GM18861 (cell line): ENCODE results near the gene PDCD6IP.
"Not testable (repeated sequence)": the region's sequence is repeated elsewhere in the genome, so short reads cannot be mapped to it uniquely, and the experiment has no call there.

Experiments
- ATAC-seq: cut with Tn5 transposase; IDR thresholded peaks from one replicate; pipeline ENCODE4 v1.9.1; 2021; ENCODE audit not compliant: unreplicated experiment

PDCD6IP gene

DNA sequence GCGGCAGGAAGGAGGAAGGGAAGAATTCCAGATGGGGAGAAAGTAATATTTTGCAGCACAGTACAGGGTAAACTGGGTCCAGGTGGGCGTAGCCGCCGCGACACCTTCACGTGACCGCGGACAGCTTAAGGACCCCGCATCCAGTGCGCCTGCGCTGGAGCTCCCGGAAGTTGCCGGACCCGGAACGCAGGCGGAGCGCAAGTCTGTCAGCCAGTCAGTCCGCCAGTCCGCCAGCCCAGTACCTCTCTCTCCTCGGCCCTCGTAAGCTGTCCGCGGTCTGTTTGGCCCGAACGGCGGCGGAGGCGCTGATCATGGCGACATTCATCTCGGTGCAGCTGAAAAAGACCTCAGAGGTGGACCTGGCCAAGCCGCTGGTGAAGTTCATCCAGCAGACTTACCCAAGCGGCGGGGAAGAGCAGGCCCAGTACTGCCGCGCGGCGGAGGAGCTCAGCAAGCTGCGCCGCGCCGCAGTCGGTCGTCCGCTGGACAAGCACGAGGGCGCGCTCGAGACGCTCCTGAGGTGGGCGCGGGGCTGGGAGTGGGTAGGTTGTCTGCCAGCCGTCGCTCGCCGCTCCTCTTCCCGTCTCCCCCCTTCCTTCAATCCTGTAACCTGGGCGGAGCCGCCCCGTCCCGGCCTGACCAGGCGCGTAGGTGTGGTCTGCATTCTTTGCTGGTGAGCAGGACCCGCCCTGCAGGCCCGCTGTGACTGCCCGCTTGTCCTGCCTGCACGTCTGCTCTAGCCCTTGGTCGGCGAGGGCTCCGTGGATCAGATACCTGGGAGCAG, at the start of gene PDCD6IP:
PDCD6IP (plus strand) TSS at position 213 of the 784 bp plus-strand sequence; CDS start at position 312, 99 bp downstream.
- ATAC-seq, result peak; percentile 78

DNA sequence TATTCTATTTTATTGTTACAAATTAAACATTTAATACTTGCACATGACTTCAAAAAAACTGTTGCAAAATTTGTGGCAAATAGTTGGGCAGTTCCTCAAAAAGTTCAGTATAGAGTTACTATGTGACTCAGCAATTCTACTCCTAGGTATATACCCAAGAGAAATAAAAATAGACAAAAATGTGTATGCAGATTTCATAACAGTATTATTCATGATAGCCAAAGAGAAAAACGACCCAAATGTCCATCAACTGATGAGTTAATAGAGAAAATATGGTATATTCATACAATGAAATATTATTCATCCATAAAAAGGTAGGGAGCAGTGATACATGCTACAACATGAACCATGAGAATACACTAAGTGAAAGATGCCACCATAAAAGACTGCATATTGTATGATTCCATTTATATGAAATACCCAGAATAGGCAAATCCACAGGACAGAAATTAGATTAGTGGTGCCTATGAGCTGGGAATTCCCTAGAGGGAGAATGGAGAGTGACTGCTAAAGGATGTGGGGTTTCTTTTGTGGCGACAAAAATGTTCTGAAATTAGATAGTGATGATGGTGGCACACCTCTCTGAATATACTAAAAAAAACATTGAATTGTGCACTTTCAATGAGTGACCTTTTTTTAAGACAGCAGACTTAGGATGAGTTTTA, 48.8 kb upstream of the PDCD6IP start:
- no peak for ATAC-seq

DNA sequence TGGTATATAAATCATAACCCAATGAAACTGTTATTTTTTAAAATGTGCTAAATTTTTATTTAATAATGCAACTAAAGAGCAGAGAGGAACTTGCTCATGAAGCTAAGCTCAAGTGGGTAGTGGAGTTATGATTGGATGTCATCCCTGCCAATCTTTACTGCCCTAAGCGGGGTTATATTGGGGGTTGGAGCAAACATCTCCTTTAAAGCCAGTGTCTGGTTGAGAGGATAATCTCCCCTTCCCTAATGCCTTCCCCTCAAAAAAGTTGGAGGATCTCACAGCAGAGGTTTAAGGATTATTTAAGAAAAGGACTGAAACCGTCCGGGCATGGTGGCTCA, 48.2 kb upstream of the PDCD6IP start:
- ATAC-seq, result no peak

GRCh38 chr3:33751336-33751735, 47.1 kb upstream of the PDCD6IP start:
- no peak for ATAC-seq

DNA sequence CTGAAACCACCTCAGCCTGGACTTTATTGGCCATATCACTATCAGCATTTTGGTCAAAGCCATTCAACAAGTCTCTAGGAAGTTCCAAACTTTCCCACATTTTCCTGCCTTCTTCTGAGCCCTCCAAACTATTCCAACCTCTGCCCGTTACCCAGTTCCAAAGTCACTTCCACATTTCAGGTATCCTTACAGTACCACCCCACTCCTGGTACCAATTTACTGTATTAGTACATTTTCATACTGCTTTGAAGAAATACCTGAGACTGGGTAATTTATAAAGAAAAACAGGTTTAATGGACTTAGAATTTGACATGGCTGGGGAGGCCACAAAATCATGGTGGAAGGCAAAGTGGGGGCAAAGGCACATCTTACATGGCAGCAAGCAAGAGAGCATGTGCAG, 44.0 kb upstream of the PDCD6IP start:
- ATAC-seq, result not testable (repeated sequence)

- no peak for ATAC-seq
These were observed 40.1 kb upstream of the PDCD6IP start for GRCh38 chr3:33758281-33758680.

DNA sequence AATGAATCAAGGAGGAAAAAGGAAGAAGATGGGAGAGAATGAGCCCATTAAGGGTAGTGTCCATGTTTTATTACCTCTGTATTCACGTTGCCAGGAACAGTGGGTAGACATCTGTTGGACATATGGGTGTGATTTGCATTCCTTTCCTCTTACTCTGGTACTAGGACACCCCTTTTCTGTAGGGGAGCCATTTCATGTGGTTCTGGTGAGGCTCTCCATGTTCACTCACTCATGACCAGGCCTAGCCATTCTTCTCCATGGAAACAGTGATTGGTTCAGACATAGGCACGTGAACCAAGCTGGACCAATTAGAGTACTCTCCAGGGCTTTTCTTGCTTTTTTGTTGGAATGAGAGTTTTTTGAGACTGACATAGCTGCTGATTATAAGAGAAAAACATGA, 39.6 kb upstream of the PDCD6IP start:
- no peak for ATAC-seq

- no peak for ATAC-seq
These were observed 29.7 kb upstream of the PDCD6IP start for GRCh38 chr3:33768578-33769330.

DNA sequence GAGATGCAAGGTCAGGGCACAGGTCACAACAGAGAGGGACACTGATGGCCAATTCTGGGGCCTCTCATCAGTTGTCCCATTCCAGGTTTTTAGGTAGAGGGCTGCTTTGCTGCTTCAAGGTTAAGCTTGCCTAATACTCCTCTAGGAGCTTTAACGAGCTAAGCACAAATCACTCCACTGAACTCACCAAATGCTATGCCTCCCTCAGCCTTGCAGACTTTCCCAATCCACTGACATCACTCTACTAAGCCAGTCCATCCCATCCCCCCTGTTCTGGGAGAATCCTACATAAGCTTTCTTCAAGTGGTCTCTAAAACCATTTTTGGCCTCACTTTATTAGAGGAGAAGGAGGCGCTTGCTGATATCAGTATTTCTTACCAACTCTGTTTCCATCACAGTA, 24.8 kb upstream of the PDCD6IP start:
- ATAC-seq, result no peak

DNA sequence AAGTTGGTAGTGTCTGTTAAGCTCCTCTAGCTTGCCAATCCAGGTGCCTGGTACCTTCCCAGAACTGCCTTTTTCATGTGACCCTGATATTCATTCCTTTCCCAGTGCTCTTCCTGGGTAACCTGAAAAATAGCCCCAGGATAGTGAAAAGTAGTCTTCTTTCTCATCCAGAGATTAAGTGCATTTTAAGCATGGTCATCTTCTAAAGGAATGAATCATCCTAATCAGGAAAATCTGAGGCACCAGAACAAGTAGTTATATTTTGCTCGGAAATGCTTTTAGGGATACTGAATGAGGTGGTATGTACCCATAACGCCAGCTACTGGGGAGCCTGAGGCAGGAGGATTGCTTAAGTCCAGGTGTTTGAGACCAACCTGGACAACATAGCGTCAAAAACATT, 23.1 kb upstream of the PDCD6IP start:
- no peak for ATAC-seq

- ATAC-seq, result no peak
These were observed 20.4 kb upstream of the PDCD6IP start for GRCh38 chr3:33777996-33778395.

DNA sequence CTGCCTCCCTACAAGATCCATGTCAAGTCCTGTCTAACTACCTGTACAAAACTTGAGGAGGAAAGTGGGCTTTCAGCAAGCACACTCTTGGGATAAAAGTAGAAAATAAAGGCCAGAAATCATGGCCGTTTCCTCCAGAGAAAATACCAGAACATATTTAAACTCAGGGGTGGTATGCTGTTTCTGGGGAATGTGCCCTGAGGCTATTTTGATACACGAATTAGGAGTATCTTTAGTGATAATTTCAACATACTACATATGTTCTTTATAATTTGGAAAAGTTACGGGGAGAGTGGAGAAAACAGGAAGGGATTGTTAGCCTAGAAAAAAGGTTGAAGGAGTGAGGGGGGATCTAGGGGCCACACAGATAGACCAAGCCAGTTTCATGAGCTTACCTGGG, 18.7 kb upstream of the PDCD6IP start:
- no peak for ATAC-seq

GRCh38 chr3:33781413-33781812, 17.0 kb upstream of the PDCD6IP start:
- not testable (repeated sequence) for ATAC-seq

- no peak for ATAC-seq
These were observed 11.7 kb upstream of the PDCD6IP start for GRCh38 chr3:33786565-33787327.

DNA sequence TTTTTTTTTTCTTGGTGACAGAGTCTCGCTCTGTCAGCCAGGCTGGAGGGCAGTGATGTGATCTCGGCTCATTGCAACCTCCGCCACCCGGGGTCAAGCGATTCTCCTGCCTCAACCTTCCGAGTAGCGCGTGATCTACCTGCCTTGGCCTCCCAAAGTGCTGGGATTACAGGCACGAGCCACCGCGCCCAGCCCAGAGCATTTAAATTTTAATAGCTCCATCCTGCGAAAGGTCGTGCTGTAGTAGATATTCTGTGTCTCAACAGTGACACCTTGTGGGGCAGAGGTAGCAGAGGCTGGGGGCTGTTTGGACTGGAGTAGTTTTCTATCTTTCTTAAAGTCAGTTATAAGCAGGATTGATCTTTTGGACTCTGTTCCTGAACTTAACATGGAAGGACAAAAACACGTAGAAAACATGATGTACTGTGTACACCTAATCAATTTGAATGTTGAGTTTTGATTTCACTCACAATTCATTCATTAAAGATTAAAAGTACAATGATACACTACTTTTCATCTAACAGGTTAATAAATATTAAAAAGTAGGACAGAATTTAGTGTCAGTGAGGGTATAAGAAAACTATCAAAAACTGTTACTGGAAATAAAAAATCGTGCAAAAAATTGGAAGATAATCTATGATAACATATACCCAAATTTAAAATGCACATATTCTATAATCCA, 11.0 kb upstream of the PDCD6IP start:
- ATAC-seq, result no peak

GRCh38 chr3:33789183-33789954, 9.1 kb upstream of the PDCD6IP start:
- no peak for ATAC-seq

- no peak for ATAC-seq
These were observed 8.3 kb upstream of the PDCD6IP start for GRCh38 chr3:33790091-33790490.

DNA sequence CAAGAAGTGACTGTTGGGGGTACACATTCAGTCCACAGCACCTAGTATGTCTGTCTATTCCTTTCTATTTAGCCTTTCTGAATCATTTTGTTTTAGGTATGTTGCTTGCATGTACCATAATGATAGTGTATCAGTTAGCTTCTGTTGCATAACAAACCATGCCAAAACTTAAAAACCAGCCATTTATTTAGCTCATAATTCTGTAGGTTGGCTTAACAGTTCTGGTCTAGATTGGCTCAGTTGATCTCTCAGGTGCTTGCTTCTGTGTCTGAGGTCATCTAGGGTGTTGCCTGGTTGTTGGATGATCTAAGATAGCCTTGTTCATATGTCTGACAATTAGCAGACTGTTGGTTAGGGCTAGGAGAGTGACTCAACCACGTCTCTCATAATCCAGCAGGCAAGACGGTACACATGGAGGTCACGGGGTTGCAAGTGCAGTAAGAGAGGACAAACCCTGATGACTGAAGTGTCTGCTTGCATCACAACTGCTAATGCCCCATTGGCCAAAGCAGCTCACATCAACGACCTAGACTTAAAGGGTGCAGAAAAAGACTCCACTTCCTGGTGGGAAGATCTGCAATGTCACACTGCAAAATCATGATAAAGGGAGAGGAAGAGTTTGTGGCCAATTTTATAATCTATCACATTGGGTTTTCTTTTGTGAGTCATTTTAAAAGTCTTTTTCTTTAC, 6.8 kb upstream of the PDCD6IP start:
- no peak for ATAC-seq

- no peak for ATAC-seq
These were observed 6.1 kb upstream of the PDCD6IP start for GRCh38 chr3:33792167-33792892.
